Skeletal muscle satellite cell (primary cell): ENCODE data around the gene OXCT1.

Experiments
- H3K27me3 ChIP-seq: 2 replicates; pipeline ENCODE4 v1.7.0; 2013; ENCODE audit warnings: low read length; ENCODE audit not compliant: control insufficient read depth, insufficient read depth
- H3K36me3 ChIP-seq: 2 replicates; pipeline ENCODE4 v1.7.0; 2013; ENCODE audit warnings: mild to moderate bottlenecking, control low read depth, low read length; ENCODE audit not compliant: insufficient read depth
- H3K4me1 ChIP-seq: 2 replicates; pipeline ENCODE4 v1.7.0; 2013; ENCODE audit warnings: low read length; ENCODE audit not compliant: control insufficient read depth, insufficient read depth
- H3K4me2 ChIP-seq: 2 replicates; pipeline ENCODE4 v1.7.0; 2013; ENCODE audit warnings: mild to moderate bottlenecking, low read length
- H3K4me3 ChIP-seq: 2 replicates; pipeline ENCODE4 v1.7.0; 2013; ENCODE audit warnings: low read length
- H3K9ac ChIP-seq: 2 replicates; pipeline ENCODE4 v1.7.0; 2013; ENCODE audit warnings: mild to moderate bottlenecking, low read depth, low read length, moderate library complexity
- H3K9me3 ChIP-seq: replicated peaks from 2 replicates; pipeline ENCODE4 v1.7.0; 2013; ENCODE audit warnings: mild to moderate bottlenecking, control low read depth, low read length

OXCT1 gene

GRCh38 chr5:41695920-41696582 lies 174.2 kb downstream of the OXCT1 start:
- H3K36me3 ChIP-seq = no peaks in the 10 kb centered on the region
- no peaks in the 10 kb centered on the region for H3K27me3 ChIP-seq
- H3K4me1 ChIP-seq = no peaks in the 10 kb centered on the region
- no peak overlapping the region for H3K4me2 ChIP-seq
- no peak overlapping the region for H3K4me3 ChIP-seq
- no peaks in the 10 kb centered on the region for H3K9me3 ChIP-seq
- H3K9ac ChIP-seq = no peak overlapping the region

GRCh38 chr5:41686767-41687166 lies 183.5 kb downstream of the OXCT1 start:
- Histone ChIP-seq H3K36me3 (no peaks in the 10 kb centered on the region), H3K4me1 (no peaks in the 10 kb centered on the region), H3K27me3 (peaks cover 4% of the 10 kb centered on the region), H3K4me3 (no peak overlapping the region), H3K4me2 (no peak overlapping the region), H3K9me3 (no peaks in the 10 kb centered on the region), H3K9ac (no peak overlapping the region)

- no peak overlapping the region for H3K4me3 ChIP-seq
- no peaks in the 10 kb centered on the region for H3K9me3 ChIP-seq
- no peaks in the 10 kb centered on the region for H3K4me1 ChIP-seq
- H3K4me2 ChIP-seq = no peak overlapping the region
- H3K9ac ChIP-seq = no peak overlapping the region
- H3K27me3 ChIP-seq = peaks cover 4% of the 10 kb centered on the region
- no peaks in the 10 kb centered on the region for H3K36me3 ChIP-seq
Observed at GRCh38 chr5:41686191-41686590, 184.0 kb downstream of the OXCT1 start.

GRCh38 chr5:41683181-41683580 lies 187.0 kb downstream of the OXCT1 start:
- H3K27me3 ChIP-seq = no peaks in the 10 kb centered on the region
- no peak overlapping the region for H3K4me2 ChIP-seq
- H3K36me3 ChIP-seq = no peaks in the 10 kb centered on the region
- H3K4me3 ChIP-seq = no peak overlapping the region
- H3K9me3 ChIP-seq = no peaks in the 10 kb centered on the region
- no peak overlapping the region for H3K9ac ChIP-seq
- no peaks in the 10 kb centered on the region for H3K4me1 ChIP-seq

GRCh38 chr5:41682641-41683040 lies 187.6 kb downstream of the OXCT1 start:
- H3K4me2 ChIP-seq = no peak overlapping the region

DNA sequence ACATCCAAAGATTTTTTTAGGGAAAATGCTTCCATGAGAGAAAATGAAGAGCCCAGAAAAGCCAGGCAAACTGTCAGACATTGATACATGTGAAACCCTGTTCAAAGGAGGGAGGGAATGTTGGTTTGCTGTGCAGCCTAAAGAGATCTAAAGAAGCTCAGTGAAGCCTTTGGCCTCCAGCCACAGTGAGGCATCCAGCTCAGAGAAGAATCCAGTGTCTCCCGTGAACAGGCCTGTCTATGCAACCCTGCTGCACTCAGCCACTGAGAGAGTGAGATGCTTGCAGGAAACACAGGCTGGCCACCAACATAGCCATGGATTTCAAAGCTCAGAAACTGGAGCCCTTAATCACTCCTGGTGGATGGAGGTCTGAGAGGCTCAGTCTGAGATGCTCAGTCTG lies 188.4 kb downstream of the OXCT1 start:
- Histone ChIP-seq H3K36me3 (no peaks in the 10 kb centered on the region), H3K9ac (no peak overlapping the region), H3K4me2 (no peak overlapping the region), H3K27me3 (no peaks in the 10 kb centered on the region), H3K9me3 (no peaks in the 10 kb centered on the region), H3K4me1 (no peaks in the 10 kb centered on the region), H3K4me3 (no peak overlapping the region)

More at GRCh38 chr5:41682641-41683040, 187.6 kb downstream of the OXCT1 start:
- Histone ChIP-seq H3K27me3 (no peaks in the 10 kb centered on the region), H3K9me3 (no peaks in the 10 kb centered on the region), H3K4me1 (no peaks in the 10 kb centered on the region), H3K4me3 (no peak overlapping the region), H3K9ac (no peak overlapping the region), H3K36me3 (no peaks in the 10 kb centered on the region)
